Type B pancreatic cell (in vitro differentiated cells): ENCODE results near the gene ERN2. TPM values are rescaled to one million over a fixed set of nuclear protein-coding genes. Genes with fewer than 3 reads are reported as not detected.

ENCODE experiments used
- DNase-seq: peaks from one replicate; pipeline ENCODE4 v3.0.0; 2021; ENCODE audit warnings: mixed read lengths; ENCODE audit not compliant: unreplicated experiment; ENCODE audit errors: extremely low spot score
- H3K27ac Mint-ChIP-seq: 2 replicates; pipeline ENCODE4 v1.8.0; 2021; ENCODE audit warnings: mild to moderate bottlenecking, mixed read lengths
- H3K27me3 Mint-ChIP-seq: 2 replicates; pipeline ENCODE4 v1.8.0; 2021; ENCODE audit warnings: mixed read lengths
- H3K36me3 Mint-ChIP-seq: 2 replicates; pipeline ENCODE4 v1.8.0; 2021; ENCODE audit warnings: mixed read lengths
- H3K4me1 Mint-ChIP-seq: one replicate; pipeline ENCODE4 v1.8.0; 2021; ENCODE audit warnings: mixed read lengths; ENCODE audit not compliant: unreplicated experiment
- H3K4me3 Mint-ChIP-seq: 2 replicates; pipeline ENCODE4 v1.8.0; 2021; ENCODE audit warnings: mild to moderate bottlenecking, mixed read lengths
- H3K9me3 Mint-ChIP-seq: 2 replicates; pipeline ENCODE4 v1.8.0; 2021; ENCODE audit warnings: mixed read lengths
- total RNA-seq: library from RNA; stranded (reverse); gene quantifications from 2 replicates; pipeline ENCODE4 v1.2.1, GENCODE V29; 2021; ENCODE audit warnings: low replicate concordance
- TF ChIP-seq, protein P1 (sequence below): fragments of 200-600 bp; sonication (generic); conservative IDR thresholded peaks from 2 replicates; pipeline ENCODE4 v1.5.0; 2021; ENCODE audit warnings: antibody characterized with exemption, mild to moderate bottlenecking

ERN2 gene
- total RNA-seq, 1 donor from 2014 or later = 3.1 TPM

GRCh38 chr16:23666571-23667354 is 46.3 kb downstream of the ERN2 start:
- TF ChIP-seq, protein P1, sequence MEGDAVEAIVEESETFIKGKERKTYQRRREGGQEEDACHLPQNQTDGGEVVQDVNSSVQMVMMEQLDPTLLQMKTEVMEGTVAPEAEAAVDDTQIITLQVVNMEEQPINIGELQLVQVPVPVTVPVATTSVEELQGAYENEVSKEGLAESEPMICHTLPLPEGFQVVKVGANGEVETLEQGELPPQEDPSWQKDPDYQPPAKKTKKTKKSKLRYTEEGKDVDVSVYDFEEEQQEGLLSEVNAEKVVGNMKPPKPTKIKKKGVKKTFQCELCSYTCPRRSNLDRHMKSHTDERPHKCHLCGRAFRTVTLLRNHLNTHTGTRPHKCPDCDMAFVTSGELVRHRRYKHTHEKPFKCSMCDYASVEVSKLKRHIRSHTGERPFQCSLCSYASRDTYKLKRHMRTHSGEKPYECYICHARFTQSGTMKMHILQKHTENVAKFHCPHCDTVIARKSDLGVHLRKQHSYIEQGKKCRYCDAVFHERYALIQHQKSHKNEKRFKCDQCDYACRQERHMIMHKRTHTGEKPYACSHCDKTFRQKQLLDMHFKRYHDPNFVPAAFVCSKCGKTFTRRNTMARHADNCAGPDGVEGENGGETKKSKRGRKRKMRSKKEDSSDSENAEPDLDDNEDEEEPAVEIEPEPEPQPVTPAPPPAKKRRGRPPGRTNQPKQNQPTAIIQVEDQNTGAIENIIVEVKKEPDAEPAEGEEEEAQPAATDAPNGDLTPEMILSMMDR = no peak
- no peak for DNase-seq
- Mint-ChIP-seq H3K27me3 (no peaks in the 10 kb centered on the region), H3K27ac (no peak overlapping the region), H3K9me3 (no peaks in the 10 kb centered on the region), H3K4me1 (no peaks in the 10 kb centered on the region), H3K36me3 (peaks cover 3% of the 10 kb centered on the region), H3K4me3 (no peak overlapping the region)

- Mint-ChIP-seq H3K4me1 (no peaks in the 10 kb centered on the region), H3K36me3 (peaks cover 8% of the 10 kb centered on the region), H3K27me3 (no peaks in the 10 kb centered on the region), H3K4me3 (no peak overlapping the region), H3K27ac (no peak overlapping the region), H3K9me3 (no peaks in the 10 kb centered on the region)
- DNase-seq = no peak
- TF ChIP-seq, protein P1 = no peak
Observed at GRCh38 chr16:23663918-23664317, 49.1 kb downstream of the ERN2 start.

DNA sequence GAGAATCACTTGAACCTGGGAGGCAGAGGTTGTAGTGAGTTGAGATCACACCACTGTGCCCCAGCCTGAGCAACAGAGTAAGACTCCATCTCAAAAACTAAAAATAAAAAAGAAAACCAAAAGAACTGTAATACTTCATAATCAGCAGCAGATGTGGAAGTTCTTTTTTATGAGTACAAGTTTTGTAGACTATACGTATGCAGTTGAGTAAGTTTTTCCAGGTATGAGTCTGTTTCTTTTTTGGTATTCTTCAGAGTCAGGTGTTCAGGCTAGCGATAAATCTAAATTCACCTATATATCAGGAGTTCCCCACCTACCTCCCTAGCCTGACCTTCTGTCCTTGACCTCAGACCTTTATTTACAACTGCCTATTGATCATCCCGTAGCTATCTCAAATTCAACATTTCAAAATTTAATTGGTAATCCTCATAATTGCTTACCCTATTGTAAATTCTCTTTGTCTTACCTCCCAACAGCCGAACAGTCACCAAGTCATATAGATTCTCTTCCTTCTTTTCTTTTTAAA is 61.0 kb downstream of the ERN2 start:
- TF ChIP-seq, protein P1 = no peak
- Mint-ChIP-seq H3K9me3 (no peaks in the 10 kb centered on the region), H3K4me1 (no peaks in the 10 kb centered on the region), H3K27me3 (no peaks in the 10 kb centered on the region), H3K27ac (no peak overlapping the region), H3K4me3 (no peak overlapping the region), H3K36me3 (peaks cover 28% of the 10 kb centered on the region)
- no peak for DNase-seq

GRCh38 chr16:23650674-23651416 is 62.2 kb downstream of the ERN2 start:
- Mint-ChIP-seq H3K9me3 (no peaks in the 10 kb centered on the region), H3K27ac (peak overlapping the region; percentile 22), H3K4me1 (no peaks in the 10 kb centered on the region), H3K4me3 (no peak overlapping the region), H3K27me3 (no peaks in the 10 kb centered on the region), H3K36me3 (peaks cover 38% of the 10 kb centered on the region)
- TF ChIP-seq, protein P1 = no peak
- no peak for DNase-seq

GRCh38 chr16:23642246-23642774 is 70.7 kb downstream of the ERN2 start:
- DNase-seq = no peak
- peak overlapping the region; percentile 99 for H3K4me3 Mint-ChIP-seq
- no peaks in the 10 kb centered on the region for H3K9me3 Mint-ChIP-seq
- TF ChIP-seq, protein P1 = no peak
- no peaks in the 10 kb centered on the region for H3K27me3 Mint-ChIP-seq
- peaks cover 18% of the 10 kb centered on the region for H3K36me3 Mint-ChIP-seq
- peaks cover 10% of the 10 kb centered on the region for H3K4me1 Mint-ChIP-seq
- peak overlapping the region; percentile 95 for H3K27ac Mint-ChIP-seq
